22Rv1 (cell line): Measurements from ENCODE around the gene VILL.

Source experiments
- CTCF ChIP-seq: fragments of 450-650 bp; IDR thresholded peaks from 2 replicates; pipeline ENCODE4 v1.5.1; 2017; ENCODE audit warnings: mild to moderate bottlenecking
- ZFX ChIP-seq: fragments of 450-650 bp; IDR thresholded peaks from 2 replicates; pipeline ENCODE4 v1.6.1; 2017; ENCODE audit warnings: antibody characterized with exemption, borderline replicate concordance

GRCh38 chr3:38004415-38005075 lies 14.0 kb downstream of the VILL start:
- TF ChIP-seq CTCF (peak; percentile 90), ZFX (no peak)
